SK-MEL-5 (cell line): ENCODE results near the gene KIF13A. TPM values are rescaled to one million over a fixed set of nuclear protein-coding genes. Genes with fewer than 3 reads are reported as not detected.
"Not testable (repeated sequence)": the region's sequence is repeated elsewhere in the genome, so short reads cannot be mapped to it uniquely, and the experiment has no call there.

ENCODE experiments used
- DNase-seq: peaks from one replicate; pipeline ENCODE4 v3.0.0-alpha.2; 2016; ENCODE audit warnings: low read depth, low spot score
- in situ Hi-C: cut with HindIII; loops from 2 replicates; pipeline ENCODE4 v1.10.0; 2016; ENCODE audit warnings: low sequenced_read_pairs, high pct_unique_total_duplicates, low pct_unique_long_range_greater_than_20kb
- total RNA-seq: library from RNA; depleted of rRNA; stranded (reverse); fragments of >200 nt; shearing (Covaris generic); gene quantifications from 2 replicates; pipeline ENCODE4 v1.2.3, GENCODE V29; 2014

KIF13A gene
- total RNA-seq, 1 experiment from 2014 or later: 44.6 TPM

DNA sequence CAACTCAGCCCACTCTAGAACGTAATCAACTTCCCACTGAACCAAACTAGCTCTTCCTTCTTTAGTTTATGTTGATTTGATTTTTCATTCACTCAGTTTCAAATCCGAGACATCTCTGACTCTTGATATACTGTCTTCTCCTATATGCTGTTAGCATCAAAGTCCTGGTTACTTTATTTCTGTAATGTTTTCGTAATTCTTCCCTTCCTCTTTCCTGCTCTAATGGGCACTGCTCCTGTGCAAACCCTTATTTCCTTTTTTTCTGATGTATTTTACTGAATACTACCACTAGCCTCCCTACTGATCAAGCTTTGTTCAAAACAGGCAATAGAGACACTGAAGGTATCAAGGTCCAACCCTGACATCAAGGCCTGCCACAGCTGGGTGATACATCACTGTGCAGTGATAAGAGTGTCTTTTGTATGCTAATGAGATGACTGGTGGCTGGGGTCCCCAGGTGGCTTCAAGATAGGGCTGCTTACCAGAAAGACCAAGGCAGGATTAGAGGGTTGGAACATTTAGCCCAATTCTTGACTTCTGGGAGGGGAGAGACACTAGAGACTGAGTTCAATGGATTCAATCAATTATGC lies 95.2 kb downstream of the KIF13A start:
- DNase-seq: no peak
- in situ Hi-C loops: no loop called here

DNA sequence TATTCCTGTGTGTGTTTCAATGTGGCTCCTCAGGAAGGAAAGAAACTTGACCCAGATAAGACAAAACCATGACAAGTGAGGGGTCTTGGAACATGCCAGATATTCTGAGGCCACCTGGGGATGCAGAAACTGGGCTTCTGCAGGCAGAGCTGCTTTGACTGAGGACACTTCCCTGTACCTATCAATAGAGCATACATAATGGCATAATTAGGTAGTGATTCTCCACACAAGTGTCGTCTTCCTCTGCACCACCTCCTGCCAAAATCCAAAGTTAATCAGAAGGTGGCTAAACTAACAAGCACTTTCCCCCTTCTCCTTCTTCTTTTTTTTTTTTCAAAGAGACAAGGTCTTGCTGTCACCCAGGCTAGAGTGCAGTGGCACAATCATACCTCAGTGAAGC lies 97.1 kb downstream of the KIF13A start:
- in situ Hi-C loops: no loop called here
- no peak for DNase-seq

DNA sequence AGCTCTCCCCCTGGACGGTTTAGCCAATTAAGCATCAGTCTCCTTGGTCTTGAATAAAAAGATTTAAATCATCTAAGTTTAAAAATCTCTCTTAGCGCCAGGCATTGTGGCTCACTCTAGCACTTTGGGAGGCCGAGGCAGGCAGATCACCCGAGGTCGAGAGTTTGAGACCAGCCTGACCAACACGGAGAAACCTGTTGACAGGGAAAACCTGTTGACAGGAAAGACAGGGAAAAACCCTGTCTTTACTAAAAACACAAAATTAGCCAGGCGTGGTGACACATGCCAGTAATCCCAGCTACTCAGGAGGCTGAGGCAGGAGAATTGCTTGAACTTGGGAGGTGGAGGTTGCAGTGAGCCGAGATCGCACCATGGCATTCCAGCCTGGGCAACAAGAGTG lies 97.7 kb downstream of the KIF13A start:
- DNase-seq, in situ Hi-C loops: not testable (repeated sequence)

DNA sequence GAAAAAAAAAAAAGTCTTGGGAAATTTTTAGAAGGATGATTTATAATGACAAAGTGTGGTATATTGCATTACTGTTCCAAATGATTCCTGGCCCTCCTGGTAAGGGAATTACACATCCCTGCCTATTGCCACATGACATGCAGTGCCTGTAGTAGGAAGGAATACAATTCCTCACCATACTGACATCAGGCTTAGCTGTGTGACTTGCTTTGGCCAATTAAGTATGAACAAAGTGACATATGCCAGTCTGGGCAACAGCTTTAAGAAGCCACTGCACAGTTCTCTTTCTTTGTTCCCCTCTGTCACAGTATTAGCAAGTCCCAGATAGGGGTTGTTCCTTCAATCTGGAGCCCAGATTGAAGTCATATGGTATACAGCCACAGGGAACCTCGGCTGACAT lies 100.5 kb downstream of the KIF13A start:
- DNase-seq: no peak
- in situ Hi-C loops: no loop called here

DNA sequence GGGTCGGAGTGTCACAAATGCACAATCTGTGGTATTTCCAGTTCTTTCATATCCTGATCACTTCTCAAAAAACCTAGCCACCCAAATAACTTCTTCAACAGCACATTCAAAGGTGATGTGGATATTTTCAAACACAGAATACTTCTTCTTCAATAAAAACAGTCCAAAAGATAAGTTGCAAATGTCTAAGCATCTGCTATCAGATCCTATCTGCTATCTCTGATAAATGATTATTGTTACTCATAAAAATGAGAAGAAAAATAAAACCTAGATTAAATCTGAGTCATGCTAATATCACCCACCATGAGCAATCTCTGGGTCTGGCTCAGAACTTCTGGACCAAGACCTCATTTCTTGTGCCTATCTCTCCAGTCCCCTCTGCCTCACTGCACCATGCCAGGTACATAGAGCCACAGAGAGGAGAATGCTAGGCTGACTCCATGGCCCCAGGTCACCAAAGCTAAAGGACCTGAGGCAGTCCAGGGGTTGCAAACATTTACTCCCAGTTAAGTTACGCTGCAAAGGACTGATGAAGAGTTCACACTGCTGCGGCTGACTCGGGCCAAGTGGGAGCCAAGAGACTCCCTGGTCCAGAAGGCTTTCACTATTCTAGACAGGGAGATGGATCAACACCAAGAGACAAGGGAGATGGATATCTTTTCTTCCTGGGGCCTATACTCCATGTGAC lies 101.4 kb downstream of the KIF13A start:
- in situ Hi-C loops: no loop called here
- no peak for DNase-seq

DNA sequence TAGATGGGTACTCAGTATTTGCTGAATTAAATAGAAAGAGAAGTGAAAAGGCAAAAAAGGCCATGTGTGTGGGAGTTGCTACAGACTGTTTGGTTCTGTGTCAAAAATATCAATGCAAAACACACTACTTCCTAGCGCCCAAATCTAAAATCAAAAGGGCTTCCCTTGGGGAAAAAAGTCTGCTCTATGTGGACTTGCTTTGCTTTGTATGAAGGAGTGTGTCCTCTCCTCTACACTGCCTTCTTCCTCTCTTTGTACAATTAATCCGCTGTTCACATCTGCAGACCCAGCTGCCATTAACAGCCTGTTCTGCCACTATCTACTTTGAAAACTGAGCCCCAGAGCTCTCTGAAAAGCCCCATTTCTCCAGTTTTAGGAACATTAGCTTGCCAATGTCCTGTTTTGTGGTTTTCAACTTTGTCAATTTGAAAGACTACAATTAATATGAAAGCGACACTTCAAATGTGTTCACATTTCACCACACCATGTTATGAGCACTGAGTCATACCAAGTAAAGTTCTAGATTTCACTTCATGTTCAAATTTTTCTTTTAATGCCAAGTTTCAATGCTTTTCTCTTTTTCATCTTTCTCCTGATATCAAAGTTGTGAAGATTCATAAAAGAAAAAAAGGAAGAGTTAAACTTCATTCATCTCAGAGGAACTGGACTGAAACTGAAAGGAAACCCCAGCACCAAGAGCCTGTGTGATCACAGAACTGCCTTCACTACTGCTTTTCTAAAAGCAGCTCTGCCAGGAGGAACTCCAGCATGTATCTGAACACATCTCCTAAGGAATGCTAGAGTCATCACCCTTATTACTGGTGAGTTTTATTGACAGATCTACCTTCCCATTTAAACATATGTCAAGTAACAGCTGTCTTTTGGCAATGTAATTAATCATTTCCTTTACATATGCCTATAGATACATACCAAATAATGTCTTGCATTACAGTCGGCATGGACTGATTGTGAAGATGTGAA lies 102.6 kb downstream of the KIF13A start:
- DNase-seq: no peak
- in situ Hi-C loops: no loop called here

DNA sequence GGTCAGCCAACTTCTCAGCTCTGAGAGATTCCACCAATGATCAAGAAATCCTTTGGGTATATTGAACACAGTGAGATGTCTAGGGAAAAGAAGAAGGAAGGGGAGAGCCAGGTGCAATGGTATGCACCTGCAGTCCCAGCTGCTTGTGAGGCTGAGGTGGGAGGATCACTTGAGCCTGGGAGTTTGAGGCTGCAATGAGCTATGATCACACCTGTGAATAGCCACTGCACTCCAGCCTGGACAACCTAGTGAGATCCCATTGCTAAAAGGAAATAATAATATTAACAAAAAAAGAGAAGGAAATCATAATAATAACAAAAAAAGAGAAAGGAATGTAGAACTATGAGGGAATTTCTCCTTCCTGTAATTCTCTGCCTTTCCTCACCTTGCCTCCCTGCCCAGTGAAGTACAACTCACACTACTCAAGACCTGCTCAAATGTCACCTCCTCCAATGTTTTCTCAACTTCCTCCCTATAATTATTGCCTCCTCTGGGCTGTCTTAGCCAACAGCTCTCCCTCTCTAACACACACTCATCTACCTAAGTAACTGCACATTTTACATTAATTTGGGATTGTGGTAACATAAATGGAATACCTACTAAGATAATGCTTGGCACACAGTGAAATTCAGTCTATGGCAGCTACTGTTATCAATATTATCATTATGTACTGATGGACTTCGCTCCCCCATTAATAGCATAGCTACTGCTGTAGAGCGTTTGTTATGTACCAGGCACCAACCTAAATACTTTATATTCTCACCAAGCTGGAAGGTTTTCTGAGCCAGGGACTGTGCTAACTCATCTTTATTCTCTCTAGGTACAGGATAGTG lies 103.6 kb downstream of the KIF13A start:
- DNase-seq: no peak
- in situ Hi-C loops: no loop called here

DNA sequence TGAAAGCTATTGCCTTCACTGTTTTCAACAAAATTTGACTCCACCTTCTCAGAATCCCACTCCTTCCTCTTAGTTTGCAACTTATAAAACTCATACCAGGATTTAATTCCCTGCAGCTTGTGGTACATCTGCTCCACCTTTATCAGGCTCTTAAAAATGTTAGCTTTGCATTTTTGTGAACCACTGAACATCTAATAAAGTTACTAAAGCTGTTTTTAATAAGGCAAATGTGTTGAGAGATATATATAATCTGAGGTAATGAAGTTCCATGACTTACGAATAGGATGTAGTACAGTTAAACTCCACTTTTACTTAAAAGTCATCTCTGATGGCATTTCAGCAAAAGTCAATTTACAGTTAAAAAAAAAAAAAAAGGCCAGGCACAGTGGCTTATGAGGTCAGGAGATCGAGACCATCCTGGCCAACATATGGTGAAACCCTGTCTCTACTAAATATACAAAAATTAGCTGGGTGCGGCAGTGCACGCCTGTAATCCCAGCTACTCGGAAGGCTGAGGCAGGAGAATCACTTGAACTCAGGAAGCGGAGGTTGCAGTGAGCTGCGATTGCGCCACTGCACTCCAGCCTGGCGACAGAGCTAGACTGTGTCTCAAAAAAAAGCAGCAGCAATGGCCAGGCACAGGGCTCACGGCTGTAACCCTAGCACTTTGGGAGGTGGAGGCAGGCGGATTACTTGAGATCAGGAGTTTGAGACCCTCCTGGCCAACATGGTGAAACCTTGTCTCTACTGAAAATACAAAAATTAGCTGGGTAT lies 106.2 kb downstream of the KIF13A start:
- DNase-seq: no peak
- in situ Hi-C loops: no loop called here

DNA sequence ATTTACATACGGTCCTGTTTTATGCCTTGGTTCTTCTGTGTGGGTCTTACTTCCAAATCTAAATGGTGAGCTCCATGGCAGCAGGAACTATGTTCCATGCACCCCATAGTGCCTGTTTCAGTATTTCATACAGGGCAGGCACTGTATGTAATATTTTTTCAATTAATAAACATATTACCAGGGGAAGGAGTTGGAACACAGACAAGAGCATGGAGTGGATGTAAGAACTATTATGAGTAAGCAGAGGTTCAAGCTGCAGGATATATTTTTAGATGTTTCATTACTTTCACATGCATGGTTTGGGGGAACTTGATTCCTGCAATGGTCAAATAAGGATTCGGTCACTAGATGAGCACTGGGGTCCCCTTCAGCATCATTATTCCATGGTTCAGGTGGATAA lies 108.3 kb downstream of the KIF13A start:
- in situ Hi-C loops: no loop called here
- no peak for DNase-seq

DNA sequence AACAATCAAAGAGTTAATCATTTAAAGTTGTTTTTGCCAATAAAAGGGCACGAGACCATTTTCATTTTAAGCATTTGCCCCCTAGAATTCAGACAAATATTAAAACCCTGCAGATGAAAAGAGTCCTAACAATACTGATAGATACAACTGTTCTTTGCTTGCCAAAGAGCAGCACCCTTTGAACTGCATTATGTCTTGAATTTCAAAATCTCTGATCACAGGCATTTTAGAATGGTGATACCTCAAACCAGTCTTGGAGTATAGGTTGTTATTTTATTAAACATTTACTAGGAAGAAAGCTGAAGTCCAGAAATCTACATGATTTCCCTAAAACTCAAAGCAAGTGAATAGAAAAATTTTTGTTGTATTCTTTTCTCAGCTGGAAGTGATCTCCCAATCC lies 108.7 kb downstream of the KIF13A start:
- DNase-seq: no peak
- in situ Hi-C loops: no loop called here

DNA sequence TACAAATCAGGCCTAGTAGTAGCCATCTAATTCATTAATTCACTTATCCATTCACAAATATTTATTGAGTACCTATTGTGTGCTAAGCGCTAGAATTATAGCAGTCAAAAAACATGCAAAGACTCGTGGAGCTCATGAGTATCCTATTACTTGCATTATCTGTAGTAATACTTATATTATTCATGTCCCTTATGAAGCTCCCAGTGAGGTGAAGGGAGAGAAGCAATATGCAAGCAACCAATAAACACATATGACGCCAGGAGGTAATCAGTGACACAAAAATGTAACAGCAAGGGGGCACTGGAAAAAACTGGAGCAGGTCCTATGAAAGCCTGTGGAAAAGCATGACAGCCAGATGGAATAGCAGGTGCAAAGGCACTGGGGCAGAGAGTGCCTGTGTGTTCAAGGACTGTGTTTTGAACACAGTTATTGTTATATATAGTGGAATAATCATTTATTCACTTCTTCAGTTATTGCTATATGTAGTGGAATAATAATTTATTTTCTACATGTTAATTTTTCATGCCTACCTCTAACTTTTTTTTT lies 109.5 kb downstream of the KIF13A start:
- no peak for DNase-seq
- in situ Hi-C loops: no loop called here

DNA sequence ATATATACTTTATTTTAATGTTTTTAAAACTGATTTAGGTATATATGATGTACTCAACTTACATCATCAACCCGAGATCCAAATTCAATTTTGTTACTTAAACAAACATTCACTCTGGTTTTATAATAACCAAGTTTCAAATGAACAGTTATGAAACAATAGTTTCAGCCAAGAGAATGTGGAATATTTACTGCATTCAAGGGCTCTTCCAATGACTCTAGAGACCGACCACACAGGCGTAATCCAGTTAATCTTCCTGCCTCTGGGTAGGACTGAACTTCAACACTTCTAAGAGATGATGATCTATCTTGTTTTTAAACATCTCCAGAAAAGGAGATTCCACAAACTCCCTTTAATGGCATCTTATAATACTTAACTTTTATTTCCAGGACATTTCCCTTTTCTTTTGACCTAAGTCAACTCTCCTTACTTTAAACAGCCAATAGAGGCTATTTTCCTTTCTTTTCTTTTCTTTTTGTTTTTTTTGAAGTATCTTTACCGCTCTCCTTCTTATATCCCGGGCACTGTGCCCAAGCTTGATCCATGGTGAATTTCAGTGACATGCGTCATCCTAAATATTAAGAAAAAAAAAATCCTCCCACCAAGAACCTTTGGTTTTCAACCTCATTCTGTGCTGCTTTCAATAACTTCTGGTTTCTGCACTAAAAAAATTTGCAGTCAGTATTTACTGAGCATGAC lies 110.1 kb downstream of the KIF13A start:
- no peak for DNase-seq
- in situ Hi-C loops: no loop called here

DNA sequence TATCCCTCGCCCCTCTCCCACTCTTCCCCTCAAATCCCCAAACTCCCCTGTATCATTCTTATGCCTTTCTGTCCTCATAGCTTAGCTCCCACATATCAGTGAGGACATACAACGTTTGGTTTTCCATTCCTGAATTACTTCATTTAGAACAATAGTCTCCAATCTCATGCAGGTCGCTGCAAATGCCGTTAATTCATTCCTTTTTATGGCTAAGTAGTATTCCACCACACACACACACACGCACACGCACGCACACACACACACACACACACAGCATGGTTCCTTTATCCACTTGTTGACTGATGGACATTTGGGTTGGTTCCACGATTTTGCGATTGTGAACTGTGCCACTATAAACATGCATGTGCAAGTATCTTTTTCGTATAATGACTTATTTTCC lies 112.7 kb downstream of the KIF13A start:
- DNase-seq: no peak
- in situ Hi-C loops: no loop called here

DNA sequence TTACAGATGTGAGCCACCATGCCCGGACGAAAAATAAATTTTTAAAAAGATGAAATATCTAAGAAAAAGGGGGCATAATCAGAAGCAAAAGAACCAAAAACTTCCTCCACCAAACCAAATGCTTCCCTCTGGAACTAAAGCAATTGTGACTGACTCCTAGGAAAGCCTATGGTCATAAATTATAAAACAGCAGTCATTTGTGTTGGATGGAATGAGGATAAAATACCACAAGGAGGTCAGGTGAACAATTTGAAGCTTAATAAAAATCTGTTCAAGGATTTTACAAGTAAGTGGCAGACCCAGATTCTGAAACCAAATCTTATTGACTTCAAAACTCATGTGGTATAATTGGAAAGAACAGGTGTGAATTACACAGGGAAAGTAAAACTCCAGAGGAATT lies 114.5 kb downstream of the KIF13A start:
- no peak for DNase-seq
- in situ Hi-C loops: no loop called here

DNA sequence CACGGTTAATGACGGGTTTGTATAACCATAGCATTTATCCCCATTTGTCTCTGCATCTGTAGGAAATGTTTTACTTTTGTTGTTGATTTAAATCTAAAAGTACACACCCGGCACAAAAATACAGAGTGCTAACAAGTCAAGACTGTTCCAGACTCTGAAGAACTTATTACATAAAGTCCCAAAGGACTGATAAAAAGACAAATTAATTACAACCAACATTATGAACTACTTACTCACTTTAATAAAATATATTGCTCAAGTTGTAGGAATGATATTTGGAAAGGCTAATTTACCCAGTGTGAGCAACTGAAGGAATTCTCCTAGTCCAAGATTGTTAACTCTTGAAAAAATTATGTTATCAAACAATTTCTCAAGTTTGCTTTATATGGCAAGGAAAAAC lies 115.6 kb downstream of the KIF13A start:
- no peak for DNase-seq
- in situ Hi-C loops: no loop called here

DNA sequence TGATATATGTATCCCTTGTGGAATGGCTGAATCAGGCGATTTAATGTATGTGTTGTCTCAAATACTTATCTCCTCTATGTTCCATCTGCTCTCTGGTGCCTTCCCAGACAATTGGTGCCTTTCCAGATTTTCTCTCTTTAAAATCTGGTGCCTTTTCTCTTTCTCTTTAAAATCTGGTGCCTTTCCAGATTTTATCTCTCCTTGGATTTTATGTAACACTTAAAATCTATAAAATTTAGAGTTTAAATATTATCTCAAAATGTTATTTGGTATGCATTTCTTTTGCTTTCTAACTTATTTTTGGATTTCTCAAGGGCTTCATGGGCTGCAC lies 116.3 kb downstream of the KIF13A start:
- in situ Hi-C loops: no loop called here
- no peak for DNase-seq
